Tracheal epithelial cell (primary cell): ENCODE data around the gene PSMD1. TPM values are rescaled to one million over a fixed set of nuclear protein-coding genes. Genes with fewer than 3 reads are reported as not detected.

Experiments
- total RNA-seq: library from RNA; depleted of rRNA; stranded (reverse); fragments of >200 nt; gene quantifications from 2 replicates; pipeline ENCODE4 v1.2.1, GENCODE V29; 2014

Gene PSMD1
- 53.9 and 68.7 TPM in 2 replicates for total RNA-seq

GRCh38 chr2:231056453-231057416 lies at the start of gene PSMD1:
PSMD1 (plus strand) TSS chr2:231056867; CDS start chr2:231057026, 159 bp downstream.

GRCh38 chr2:231037202-231037730 lies 19.4 kb upstream of the PSMD1 start, which contains the start of gene C2orf72:
C2orf72 (plus strand) TSS chr2:231037523; CDS start chr2:231037566, 43 bp downstream.

GRCh38 chr2:231124838-231125568 lies 68.3 kb downstream of the PSMD1 start, which contains the start of gene HTR2B:
HTR2B (minus strand) TSS chr2:231125042; CDS start chr2:231123764, 1,278 bp downstream.

GRCh38 chr2:231198291-231199173 lies 141.9 kb downstream of the PSMD1 start, which contains the start of gene ARMC9:
ARMC9 (plus strand) TSS chr2:231198631; CDS start chr2:231206239, 7,608 bp downstream.

Other genes starting within 250 kb of the PSMD1 start
- 19.8 and 25.3 TPM in 2 replicates for gene ITM2C, start 191.9 kb upstream of the PSMD1 start, total RNA-seq
- under 0.01 TPM in 1 of 2 replicates, not detected in the other for gene GPR55, start 131.6 kb upstream of the PSMD1 start, total RNA-seq
- not detected in 2 replicates for gene SPATA3, start 60.7 kb upstream of the PSMD1 start, total RNA-seq
- 0.24 TPM in 1 of 2 replicates, not detected in the other for gene C2orf72, start 19.3 kb upstream of the PSMD1 start, total RNA-seq
- not detected in 2 replicates for gene HTR2B, start 68.2 kb downstream of the PSMD1 start, total RNA-seq
- gene ARMC9, start 141.8 kb downstream of the PSMD1 start, total RNA-seq: 6.6 and 11.3 TPM in 2 replicates